NB4 (cell line): ENCODE data around the gene AP3S2.
"Not testable (repeated sequence)": the region's sequence is repeated elsewhere in the genome, so short reads cannot be mapped to it uniquely, and the experiment has no call there.

ENCODE experiments used
- DNase-seq: peaks from one replicate; pipeline ENCODE4 v3.0.0; 2010; ENCODE audit warnings: low read depth
- H3K4me3 ChIP-seq: one replicate; pipeline ENCODE4 v1.5.1; 2011; ENCODE audit warnings: mild to moderate bottlenecking, low read depth, low read length, moderate library complexity
- CTCF ChIP-seq: IDR thresholded peaks from one replicate; pipeline ENCODE4 v1.5.1; 2012; ENCODE audit warnings: low read depth, low read length
- MAX ChIP-seq: IDR thresholded peaks from 2 replicates; pipeline ENCODE4 v1.6.1; 2011; ENCODE audit warnings: low read depth, low read length
- MYC ChIP-seq: IDR thresholded peaks from 2 replicates; pipeline ENCODE4 v1.6.1; 2011; ENCODE audit warnings: low read depth, low read length
- POLR2A ChIP-seq: IDR thresholded peaks from 2 replicates; pipeline ENCODE4 v1.6.1; 2011; ENCODE audit warnings: mild to moderate bottlenecking; ENCODE audit not compliant: insufficient read length; ENCODE audit errors: extremely low read depth

The AP3S2 gene

GRCh38 chr15:89893696-89894447 lies at the start of gene AP3S2:
Gene AP3S2 (minus strand): TSS chr15:89893994. CDS start chr15:89893949, 45 bp downstream.
- TF ChIP-seq MYC (peak; percentile 80), CTCF (no peak), MAX (peak; percentile 79), POLR2A (peak; percentile 87)
- peak within 1 kb of the TSS; percentile 97 for H3K4me3 ChIP-seq
- DNase-seq, result peak; percentile 98

- no peak for DNase-seq
- no peak overlapping the region for H3K4me3 ChIP-seq
- TF ChIP-seq POLR2A (no peak), CTCF (no peak), MYC (no peak), MAX (no peak)
Observed at GRCh38 chr15:89939910-89940309, 46.1 kb upstream of the AP3S2 start.

GRCh38 chr15:89939377-89939776 lies 45.6 kb upstream of the AP3S2 start:
- H3K4me3 ChIP-seq, DNase-seq: not testable (repeated sequence)

- H3K4me3 ChIP-seq, result no peak overlapping the region
- TF ChIP-seq CTCF, result no peak
- no peak for TF ChIP-seq POLR2A
- no peak for TF ChIP-seq MAX
- TF ChIP-seq MYC, result no peak
- peak; percentile 55 for DNase-seq
Observed at GRCh38 chr15:89937365-89938350, 43.9 kb upstream of the AP3S2 start.

- no peak overlapping the region for H3K4me3 ChIP-seq
- TF ChIP-seq MYC (no peak), CTCF (no peak), MAX (no peak), POLR2A (no peak)
- no peak for DNase-seq
Observed at GRCh38 chr15:89936786-89937265, 43.0 kb upstream of the AP3S2 start.
